ENCODE measurements around the gene HES3.

Gene HES3

GRCh38 chr1:6281511-6282402, 37.8 kb downstream of the HES3 start:
- no peak for DNase-seq

- no peak for DNase-seq
Measured at GRCh38 chr1:6282577-6283270, 38.7 kb downstream of the HES3 start.

DNA sequence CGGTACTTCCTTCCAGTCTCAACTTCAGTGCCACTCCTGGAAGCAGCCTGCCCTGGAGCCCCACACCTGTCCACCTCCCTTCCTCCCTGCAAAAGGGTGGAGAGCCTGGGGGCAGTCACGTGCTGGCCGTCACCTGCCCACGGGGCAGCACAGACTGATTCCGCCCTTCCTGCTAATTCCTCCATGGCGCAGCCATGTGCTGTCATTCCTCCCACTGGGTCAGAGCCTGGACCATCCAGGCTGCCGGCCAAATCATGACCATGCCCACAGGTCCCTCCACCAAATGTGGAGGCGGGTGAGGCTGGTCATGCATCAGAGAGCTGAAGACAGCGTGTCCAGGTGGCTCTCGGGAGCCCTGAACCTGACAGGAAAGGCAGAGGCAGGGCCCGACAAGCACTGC, 41.4 kb downstream of the HES3 start:
- DNase-seq, result no peak

DNA sequence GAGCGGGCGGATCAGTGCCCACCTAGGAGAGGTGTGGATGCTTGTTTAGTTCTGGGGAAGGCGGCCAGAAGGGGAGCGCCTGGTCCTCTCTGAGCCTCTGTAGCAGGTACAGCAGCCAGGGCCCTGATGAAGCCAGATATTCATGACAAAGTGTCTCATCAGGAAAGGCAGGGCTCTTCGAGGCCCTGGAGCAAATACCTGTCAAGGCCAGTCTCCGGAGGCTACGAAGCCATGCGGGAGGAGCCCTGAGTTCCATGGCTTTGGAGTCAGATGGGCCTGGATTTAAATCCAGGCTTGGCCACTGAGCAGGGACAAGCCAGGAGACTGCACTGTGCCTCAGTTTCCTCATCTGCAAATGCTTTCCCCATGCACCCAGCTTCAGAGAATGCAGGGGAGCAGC, 42.3 kb downstream of the HES3 start:
- no peak for DNase-seq

GRCh38 chr1:6287029-6287428, 43.0 kb downstream of the HES3 start:
- DNase-seq, result no peak

- DNase-seq, result peak; percentile 59 to 86
Measured at GRCh38 chr1:6287431-6287886, 43.5 kb downstream of the HES3 start.

DNA sequence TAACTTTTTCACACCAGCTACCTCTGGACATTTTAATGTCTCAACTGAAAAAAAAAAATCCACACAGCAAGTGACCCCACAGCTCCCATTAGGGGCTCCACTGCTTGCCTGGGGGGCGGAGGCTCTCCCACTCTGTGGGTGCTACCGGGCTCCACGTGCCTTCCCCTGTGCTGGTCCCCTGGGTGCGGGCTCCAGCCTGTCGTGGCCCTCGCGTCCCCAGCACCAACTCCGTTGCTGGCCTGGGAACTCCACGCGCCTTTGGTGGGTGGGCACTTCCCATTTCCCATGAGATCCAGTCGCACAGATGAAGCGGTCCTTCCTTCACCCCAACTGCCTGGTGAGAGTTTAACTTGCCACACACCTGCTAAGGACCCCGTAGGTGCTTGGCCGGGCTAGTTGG, 44.0 kb downstream of the HES3 start:
- DNase-seq, result no peak

- no peak for DNase-seq
Measured at GRCh38 chr1:6288665-6289064, 44.7 kb downstream of the HES3 start.

DNA sequence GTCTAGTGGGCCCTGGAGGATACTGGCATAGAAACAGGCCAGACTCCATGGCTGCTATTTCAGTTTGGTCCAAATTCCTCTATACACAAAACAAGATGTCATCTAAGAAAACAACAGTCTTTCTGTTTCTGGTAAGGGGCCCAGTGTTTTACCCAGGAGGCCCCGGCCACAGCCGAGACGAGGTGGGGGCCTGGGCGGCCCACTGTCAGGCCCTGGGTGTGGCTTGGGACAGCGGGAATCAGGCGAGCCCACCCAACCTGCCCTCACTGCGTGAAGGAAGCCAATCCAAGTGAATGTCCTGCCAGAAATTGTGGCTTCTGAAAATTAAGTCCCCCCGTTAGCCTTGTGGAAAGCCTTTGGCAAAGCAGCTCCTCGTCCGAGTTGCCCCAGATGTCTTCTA, 48.1 kb downstream of the HES3 start:
- no peak for DNase-seq

DNA sequence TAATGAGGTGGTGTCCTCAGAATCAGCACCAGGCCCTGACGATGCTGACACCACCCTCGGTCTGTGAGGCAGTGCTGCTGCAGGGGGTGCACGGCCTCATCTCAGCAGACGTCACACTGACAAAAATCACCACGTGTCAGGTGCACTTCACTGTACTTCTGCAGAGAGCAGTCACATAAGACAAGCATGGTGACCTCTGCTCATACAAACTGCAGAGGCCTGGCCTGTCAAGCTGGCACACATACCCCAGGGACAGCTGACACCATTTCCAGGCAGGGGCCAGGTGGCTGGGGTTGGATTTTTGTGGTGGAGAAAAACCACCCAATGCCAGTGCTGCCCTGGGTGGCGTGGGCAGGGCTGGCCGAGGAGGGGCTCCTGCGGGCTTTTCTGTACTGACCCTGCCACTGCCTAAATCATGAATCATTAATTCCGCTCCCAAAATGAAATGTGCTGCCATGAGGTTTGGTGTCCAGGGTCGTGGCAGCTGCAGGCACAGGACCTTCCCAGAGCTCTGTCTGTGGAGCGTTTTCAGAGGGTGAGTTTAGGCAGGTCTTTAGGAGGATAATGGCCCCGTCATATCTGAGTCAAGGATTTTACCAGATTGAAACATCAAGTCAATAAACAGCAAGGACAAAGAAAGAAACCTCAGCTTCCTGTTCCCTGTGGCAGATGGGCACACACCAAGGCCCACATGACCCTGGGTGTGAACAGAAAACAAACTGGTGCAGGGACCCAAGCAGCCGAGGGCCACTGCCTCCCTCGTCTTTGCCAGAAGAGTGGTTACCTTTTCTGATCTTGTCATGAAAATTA, 50.3 kb downstream of the HES3 start:
- no peak for DNase-seq

DNA sequence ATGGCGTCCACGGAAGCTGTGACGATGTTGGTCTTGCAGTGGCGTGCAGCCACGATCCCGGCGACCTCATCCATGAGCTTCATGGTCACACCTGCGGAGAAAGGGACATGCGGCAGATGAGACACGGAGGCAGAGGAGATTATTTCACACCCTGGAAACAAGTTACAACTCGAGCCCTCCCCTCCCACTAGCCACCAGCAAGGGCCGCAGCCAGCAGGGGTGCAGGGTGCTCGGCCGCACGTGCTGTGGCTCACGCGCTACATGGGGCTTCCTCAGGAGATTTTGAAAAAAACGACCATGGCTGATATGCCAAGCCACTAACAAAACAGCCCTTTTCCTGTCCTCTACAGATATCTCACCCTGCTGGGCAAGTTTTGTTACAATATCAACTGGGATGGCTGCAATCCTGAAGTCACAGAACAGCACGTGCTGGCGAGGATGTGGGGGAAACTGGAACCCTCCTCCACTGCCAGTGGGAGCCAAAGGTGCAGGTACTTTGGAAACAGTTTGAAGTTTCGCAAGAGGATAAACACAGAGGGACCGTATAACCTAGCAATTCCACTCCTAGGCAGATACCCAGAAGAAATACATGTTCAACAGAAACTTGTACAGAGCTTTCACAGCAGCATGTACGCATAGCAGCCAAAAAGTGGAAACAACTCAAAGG, 51.0 kb downstream of the HES3 start:
- no peak for DNase-seq
